ENCODE results near the gene CFAP77. TPM values are rescaled to one million over a fixed set of nuclear protein-coding genes. Genes with fewer than 3 reads are reported as not detected.

CFAP77 gene
- total RNA-seq, 1 donor from 2014 or later, result not detected

DNA sequence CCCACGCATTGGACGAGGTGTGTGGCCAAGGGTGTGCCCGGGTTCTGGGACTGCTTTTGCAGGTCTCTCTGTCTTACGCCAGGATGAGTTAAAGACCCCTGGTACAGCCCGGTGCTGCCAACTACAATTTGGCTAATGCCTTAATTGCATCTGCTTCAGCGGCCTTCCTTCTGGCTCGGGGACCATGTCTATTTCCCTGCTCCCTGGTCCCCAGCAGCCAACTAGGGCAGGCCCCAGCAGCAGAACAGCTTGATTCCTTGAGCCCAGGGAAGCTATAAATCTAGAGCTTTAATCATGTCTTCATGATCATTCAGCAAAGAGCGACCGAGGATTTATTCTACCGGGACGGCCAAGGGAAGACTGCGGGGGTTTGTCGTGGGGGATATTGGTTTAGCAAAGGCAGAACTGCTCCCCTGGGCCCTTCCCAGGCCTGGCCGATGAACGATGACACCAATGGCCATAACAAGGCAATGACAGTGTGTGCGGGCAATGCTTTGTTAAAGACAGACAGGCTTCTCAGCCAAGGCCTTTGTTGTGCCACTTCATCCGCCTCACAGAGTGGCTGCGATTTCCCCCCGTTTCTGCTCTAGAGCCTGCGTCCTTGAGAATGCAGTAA lies 51.4 kb downstream of the CFAP77 start:
- Histone ChIP-seq H3K4me3 (ENCODE audit: low read depth, low read length) (no peak overlapping the region), H3K27me3 (ENCODE audit: control insufficient read depth, insufficient read depth, low read length) (peaks cover 2% of the 10 kb centered on the region), H3K36me3 (ENCODE audit: control insufficient read depth, insufficient read depth, low read length) (no peaks in the 10 kb centered on the region)
- DNase-seq (ENCODE audit: low read depth), result no peak
- TF ChIP-seq, protein P1, sequence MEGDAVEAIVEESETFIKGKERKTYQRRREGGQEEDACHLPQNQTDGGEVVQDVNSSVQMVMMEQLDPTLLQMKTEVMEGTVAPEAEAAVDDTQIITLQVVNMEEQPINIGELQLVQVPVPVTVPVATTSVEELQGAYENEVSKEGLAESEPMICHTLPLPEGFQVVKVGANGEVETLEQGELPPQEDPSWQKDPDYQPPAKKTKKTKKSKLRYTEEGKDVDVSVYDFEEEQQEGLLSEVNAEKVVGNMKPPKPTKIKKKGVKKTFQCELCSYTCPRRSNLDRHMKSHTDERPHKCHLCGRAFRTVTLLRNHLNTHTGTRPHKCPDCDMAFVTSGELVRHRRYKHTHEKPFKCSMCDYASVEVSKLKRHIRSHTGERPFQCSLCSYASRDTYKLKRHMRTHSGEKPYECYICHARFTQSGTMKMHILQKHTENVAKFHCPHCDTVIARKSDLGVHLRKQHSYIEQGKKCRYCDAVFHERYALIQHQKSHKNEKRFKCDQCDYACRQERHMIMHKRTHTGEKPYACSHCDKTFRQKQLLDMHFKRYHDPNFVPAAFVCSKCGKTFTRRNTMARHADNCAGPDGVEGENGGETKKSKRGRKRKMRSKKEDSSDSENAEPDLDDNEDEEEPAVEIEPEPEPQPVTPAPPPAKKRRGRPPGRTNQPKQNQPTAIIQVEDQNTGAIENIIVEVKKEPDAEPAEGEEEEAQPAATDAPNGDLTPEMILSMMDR (IDR thresholded peaks at IDR 0.05; ENCODE audit: insufficient read depth, low read length, severe bottlenecking), result no peak
- no peak for FAIRE-seq

DNA sequence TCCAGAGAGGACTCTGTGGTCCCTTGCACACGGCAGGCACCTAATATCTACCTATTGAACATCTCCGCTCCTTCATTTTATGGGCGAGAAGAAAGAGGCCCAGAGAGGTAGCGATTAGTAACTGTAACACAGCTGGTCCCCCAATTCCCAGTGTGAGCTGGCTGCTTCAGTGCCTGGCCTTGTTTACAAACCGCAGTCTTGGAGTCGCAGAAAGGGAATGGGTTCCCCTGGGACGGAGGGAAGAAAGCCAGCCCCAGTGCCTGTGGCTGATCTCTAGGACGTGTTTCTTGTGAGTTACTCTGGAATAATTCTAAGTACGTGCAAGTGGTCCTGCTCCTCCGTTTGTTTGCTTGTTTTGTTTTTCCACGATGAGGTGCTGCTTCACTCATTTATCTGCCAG lies 52.0 kb downstream of the CFAP77 start:
- no peaks in the 10 kb centered on the region for H3K36me3 ChIP-seq (ENCODE audit: control insufficient read depth, insufficient read depth, low read length)
- TF ChIP-seq, protein P1 (IDR thresholded peaks at IDR 0.05; ENCODE audit: insufficient read depth, low read length, severe bottlenecking), result no peak
- H3K4me3 ChIP-seq (ENCODE audit: low read depth, low read length), result no peak overlapping the region
- FAIRE-seq, result no peak
- no peak for DNase-seq (ENCODE audit: low read depth)
- H3K27me3 ChIP-seq (ENCODE audit: control insufficient read depth, insufficient read depth, low read length), result peaks cover 2% of the 10 kb centered on the region

DNA sequence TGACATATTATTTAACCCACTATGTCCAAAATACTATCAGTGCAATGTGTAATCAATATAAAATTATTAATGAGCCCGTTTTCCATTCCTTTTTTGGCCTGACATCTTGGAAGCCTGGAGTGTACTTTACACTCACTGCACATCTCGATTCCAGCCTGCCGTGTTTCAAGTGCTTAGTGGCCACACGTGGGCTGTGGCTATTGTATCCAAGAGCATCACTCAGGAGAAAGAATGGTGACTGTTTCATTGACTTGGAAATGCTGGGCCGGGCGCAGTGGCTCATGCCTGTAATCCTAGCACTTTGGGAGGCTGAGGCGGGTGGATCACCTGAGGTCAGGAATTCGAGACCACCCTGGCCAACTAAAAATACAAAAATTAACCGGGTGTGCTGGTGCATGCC lies 54.5 kb downstream of the CFAP77 start:
- DNase-seq (ENCODE audit: low read depth) (no peak), FAIRE-seq (no peak)
- Histone ChIP-seq H3K27me3 (ENCODE audit: control insufficient read depth, insufficient read depth, low read length) (no peaks in the 10 kb centered on the region), H3K4me3 (ENCODE audit: low read depth, low read length) (no peak overlapping the region), H3K36me3 (ENCODE audit: control insufficient read depth, insufficient read depth, low read length) (no peaks in the 10 kb centered on the region)
- TF ChIP-seq, protein P1 (IDR thresholded peaks at IDR 0.05; ENCODE audit: insufficient read depth, low read length, severe bottlenecking), result no peak

DNA sequence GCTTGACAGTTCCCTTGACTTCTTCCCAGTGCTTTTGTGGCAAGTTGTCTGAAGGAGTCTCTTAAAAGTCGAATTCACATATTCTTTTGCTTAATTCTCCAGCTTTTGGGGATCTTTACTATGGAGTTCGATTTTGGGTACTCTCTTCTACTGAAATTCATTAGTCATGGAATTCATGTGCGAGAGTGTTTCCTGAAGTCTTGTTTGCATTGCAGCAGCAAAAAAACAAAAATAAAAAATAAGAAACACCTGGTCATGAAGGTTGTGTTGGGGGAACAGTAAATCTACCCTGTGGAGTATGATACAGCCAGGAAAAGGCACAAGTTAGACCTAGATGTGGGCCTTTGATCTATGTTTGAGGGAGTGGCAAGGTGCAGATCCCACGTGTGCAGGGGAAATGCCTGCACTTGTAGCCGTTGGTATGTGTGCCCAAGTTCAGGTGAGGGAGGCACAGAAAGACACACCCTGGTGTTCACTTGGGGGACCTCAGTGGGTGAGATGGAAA lies 55.2 kb downstream of the CFAP77 start:
- TF ChIP-seq, protein P1 (IDR thresholded peaks at IDR 0.05; ENCODE audit: insufficient read depth, low read length, severe bottlenecking), result no peak
- Histone ChIP-seq H3K4me3 (ENCODE audit: low read depth, low read length) (no peak overlapping the region), H3K27me3 (ENCODE audit: control insufficient read depth, insufficient read depth, low read length) (no peaks in the 10 kb centered on the region), H3K36me3 (ENCODE audit: control insufficient read depth, insufficient read depth, low read length) (no peaks in the 10 kb centered on the region)
- no peak for FAIRE-seq
- no peak for DNase-seq (ENCODE audit: low read depth)

DNA sequence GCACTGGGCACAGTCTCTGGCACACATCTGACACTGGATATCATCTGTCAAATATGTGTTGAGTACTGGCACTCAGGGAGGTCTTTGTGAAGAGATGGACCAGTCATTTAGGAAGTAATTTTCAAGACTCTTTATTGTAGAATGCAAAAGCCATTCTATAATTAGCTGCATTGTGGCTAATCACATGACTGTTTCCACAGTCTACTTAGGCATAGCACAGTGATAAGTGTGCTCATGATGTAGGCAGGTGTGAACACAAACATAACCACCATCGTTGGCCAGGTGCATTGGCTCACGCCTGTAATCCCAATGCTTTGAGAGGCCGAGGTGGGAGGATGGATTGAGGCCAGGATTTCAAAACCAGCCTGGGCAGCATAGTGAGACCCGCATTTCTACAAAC lies 62.2 kb downstream of the CFAP77 start:
- Histone ChIP-seq H3K27me3 (ENCODE audit: control insufficient read depth, insufficient read depth, low read length) (peaks cover 4% of the 10 kb centered on the region), H3K36me3 (ENCODE audit: control insufficient read depth, insufficient read depth, low read length) (no peaks in the 10 kb centered on the region), H3K4me3 (ENCODE audit: low read depth, low read length) (no peak overlapping the region)
- TF ChIP-seq, protein P1 (IDR thresholded peaks at IDR 0.05; ENCODE audit: insufficient read depth, low read length, severe bottlenecking), result no peak
- no peak for FAIRE-seq
- DNase-seq (ENCODE audit: low read depth), result peak; percentile 27

DNA sequence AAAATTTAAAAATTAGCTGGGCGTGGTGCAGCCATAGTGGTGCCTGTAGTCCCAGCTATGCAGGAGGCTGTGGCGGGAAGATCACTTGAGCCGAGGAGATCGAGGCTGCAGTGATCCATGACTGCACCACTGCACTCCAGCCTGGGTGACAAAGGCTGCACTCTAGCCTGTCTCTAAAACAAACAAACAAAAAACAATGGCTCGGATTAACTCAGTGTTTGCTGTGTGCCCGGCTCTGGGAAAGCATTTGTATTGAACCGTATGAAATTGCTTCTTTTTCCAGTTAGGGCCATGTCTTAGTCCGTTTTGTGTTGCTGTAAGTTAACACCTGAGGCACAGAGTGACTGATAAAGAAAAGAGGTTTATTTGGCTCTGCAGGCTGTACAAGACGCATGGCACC lies 62.6 kb downstream of the CFAP77 start:
- TF ChIP-seq, protein P1 (IDR thresholded peaks at IDR 0.05; ENCODE audit: insufficient read depth, low read length, severe bottlenecking), result no peak
- no peak for DNase-seq (ENCODE audit: low read depth)
- FAIRE-seq, result no peak
- H3K27me3 ChIP-seq (ENCODE audit: control insufficient read depth, insufficient read depth, low read length), result peaks cover 4% of the 10 kb centered on the region
- no peaks in the 10 kb centered on the region for H3K36me3 ChIP-seq (ENCODE audit: control insufficient read depth, insufficient read depth, low read length)
- H3K4me3 ChIP-seq (ENCODE audit: low read depth, low read length), result no peak overlapping the region

Data from bronchial epithelial cell (primary cell).